BLaER1 (cell line): Measurements from ENCODE around the gene FKBP15.

Experiments
- H3K27ac ChIP-seq: shearing (Covaris generic); formaldehyde crosslinking; 2 replicates; pipeline ENCODE4 v1.8.1; 2022
- H3K27me3 ChIP-seq: shearing (Covaris generic); formaldehyde crosslinking; 2 replicates; pipeline ENCODE4 v1.8.1; 2022
- H3K36me3 ChIP-seq: shearing (Covaris generic); formaldehyde crosslinking; 2 replicates; pipeline ENCODE4 v1.8.1; 2022
- H3K4me1 ChIP-seq: shearing (Covaris generic); formaldehyde crosslinking; 2 replicates; pipeline ENCODE4 v1.8.1; 2022
- H3K4me2 ChIP-seq: shearing (Covaris generic); formaldehyde crosslinking; 2 replicates; pipeline ENCODE4 v1.8.1; 2022
- H3K4me3 ChIP-seq: shearing (Covaris generic); formaldehyde crosslinking; 2 replicates; pipeline ENCODE4 v1.8.1; 2022
- H3K9ac ChIP-seq: shearing (Covaris generic); formaldehyde crosslinking; 2 replicates; pipeline ENCODE4 v1.8.1; 2022
- H3K9me3 ChIP-seq: shearing (Covaris generic); formaldehyde crosslinking; 2 replicates; pipeline ENCODE4 v1.8.1; 2022
- H4K20me1 ChIP-seq: shearing (Covaris generic); formaldehyde crosslinking; 2 replicates; pipeline ENCODE4 v1.8.1; 2022
- Cebpa-rat ChIP-seq: shearing (Covaris generic); IDR thresholded peaks from 2 replicates; pipeline ENCODE4 v1.8.1; 2022

The FKBP15 gene

DNA sequence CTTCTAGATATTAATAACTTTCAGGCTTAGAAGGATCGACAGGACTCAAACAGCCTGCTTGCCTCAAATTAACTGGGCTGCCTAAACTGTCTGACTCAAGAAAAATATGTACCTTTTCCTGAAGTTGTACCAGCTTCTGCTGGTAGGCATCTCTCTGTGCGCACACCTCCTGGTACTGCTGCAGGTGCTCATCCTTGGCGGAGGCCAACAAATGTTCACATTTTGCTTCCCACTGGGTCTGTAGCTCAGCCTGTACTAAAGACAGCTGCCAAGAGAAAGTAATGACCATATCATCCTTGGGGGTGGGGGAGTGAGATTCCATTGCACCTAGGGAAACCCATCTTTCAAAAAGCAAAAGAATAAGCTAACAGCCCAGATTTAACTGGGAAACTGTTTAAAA lies 47.7 kb downstream of the FKBP15 start:
- Histone ChIP-seq H3K4me3 (no peak overlapping the region), H3K9me3 (no peaks in the 10 kb centered on the region; the same call in 1 of the 2 replicates), H3K27me3 (no peaks in the 10 kb centered on the region), H4K20me1 (no peaks in the 10 kb centered on the region), H3K27ac (no peak overlapping the region), H3K36me3 (peaks cover 96% of the 10 kb centered on the region), H3K9ac (no peak overlapping the region), H3K4me2 (no peak overlapping the region), H3K4me1 (no peaks in the 10 kb centered on the region)
- TF ChIP-seq Cebpa-rat = no peak

DNA sequence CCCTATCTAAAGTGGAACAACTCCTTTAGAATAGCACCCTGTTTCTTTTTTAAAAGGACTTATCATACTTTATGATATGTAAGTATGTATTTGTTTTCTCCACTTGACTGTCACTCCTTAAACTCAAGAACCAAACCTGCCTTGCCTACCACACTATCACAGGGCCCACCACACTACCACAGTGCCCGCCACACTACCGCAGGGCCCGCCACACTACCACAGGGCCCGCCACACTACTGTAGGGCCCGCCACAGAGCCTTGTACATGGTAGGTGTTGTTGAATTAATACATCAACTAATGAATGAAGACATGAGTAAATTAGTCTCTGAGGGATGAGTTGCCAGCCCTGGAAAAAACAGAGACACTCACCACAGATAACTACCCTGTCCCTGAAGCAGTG lies 52.3 kb downstream of the FKBP15 start:
- no peak overlapping the region for H3K4me3 ChIP-seq
- H3K4me2 ChIP-seq = no peak overlapping the region
- TF ChIP-seq Cebpa-rat = no peak
- H3K9ac ChIP-seq = no peak overlapping the region
- no peaks in the 10 kb centered on the region; the same call in 1 of the 2 replicates for H3K9me3 ChIP-seq
- H3K36me3 ChIP-seq = peaks cover 98% of the 10 kb centered on the region
- H3K4me1 ChIP-seq = no peaks in the 10 kb centered on the region
- H4K20me1 ChIP-seq = 0 out of 2 replicates have a peak, but pooled peaks cover 6% of the 10 kb centered on the region
- H3K27ac ChIP-seq = no peak overlapping the region
- H3K27me3 ChIP-seq = no peaks in the 10 kb centered on the region

DNA sequence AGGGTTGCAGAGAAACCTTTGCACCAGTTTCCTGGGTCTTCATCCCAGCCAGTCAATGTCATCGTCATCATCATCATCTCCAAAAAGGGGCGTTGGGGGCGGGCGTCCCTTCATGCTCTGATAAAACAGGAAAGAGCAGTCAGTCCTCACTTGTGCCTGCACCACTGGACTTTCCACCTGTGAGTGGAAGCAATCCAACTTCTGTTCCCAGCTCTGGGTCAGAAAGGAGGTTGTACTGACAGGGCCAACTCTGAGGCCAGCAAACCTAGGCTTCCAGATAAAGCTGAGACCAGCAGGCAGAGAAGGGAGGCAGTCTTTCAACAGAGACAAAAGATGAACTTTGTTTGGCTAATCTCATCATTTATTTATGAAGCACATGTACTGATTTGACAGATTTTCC lies 55.0 kb downstream of the FKBP15 start:
- Histone ChIP-seq H3K27me3 (no peaks in the 10 kb centered on the region), H3K4me1 (no peaks in the 10 kb centered on the region), H4K20me1 (0 out of 2 replicates have a peak, but pooled peaks cover 6% of the 10 kb centered on the region), H3K9me3 (no peaks in the 10 kb centered on the region), H3K27ac (no peak overlapping the region), H3K4me3 (no peak overlapping the region), H3K4me2 (no peak overlapping the region), H3K36me3 (peaks cover 99% of the 10 kb centered on the region), H3K9ac (no peak overlapping the region)
- no peak for TF ChIP-seq Cebpa-rat

DNA sequence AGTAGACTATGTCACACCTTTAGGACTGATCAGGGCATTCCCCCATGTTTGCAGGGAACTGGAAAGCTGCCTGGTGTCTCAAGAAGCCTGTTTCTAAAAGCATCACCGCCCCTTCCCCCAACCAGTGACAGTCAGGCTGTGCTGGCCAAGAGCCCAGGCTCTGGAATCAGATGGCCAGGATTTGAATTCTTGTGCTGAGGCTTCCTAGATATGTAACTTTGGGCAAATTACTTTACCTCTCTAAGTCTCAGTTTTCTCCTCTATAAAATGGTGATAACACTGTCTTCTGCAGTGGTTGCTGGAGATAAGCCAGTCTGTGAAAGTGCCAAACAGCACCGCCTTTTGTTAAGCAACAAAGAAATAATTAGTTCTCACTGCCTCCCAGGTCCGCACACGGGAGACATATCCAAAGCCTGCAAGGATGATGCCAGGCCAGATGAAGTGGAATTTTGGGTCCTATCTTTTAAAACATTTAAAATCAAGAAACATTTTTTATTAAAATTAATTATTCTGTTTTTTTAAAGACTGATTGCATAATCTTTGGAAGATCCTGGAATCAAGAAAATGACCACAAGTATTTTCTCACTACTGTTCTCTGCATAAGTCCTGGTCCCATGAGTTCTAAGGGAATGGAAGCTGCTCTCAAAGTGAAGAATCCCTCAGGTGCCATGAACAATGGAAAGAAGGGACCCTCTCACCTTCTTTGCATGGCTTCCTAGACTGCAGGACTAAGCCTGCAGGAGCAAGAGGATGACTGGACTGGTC lies 56.4 kb downstream of the FKBP15 start:
- Histone ChIP-seq H3K36me3 (peaks cover 98% of the 10 kb centered on the region), H3K27me3 (no peaks in the 10 kb centered on the region), H3K9me3 (no peaks in the 10 kb centered on the region), H3K27ac (no peak overlapping the region), H3K4me2 (no peak overlapping the region), H4K20me1 (0 out of 2 replicates have a peak, but pooled peaks cover 6% of the 10 kb centered on the region), H3K4me3 (no peak overlapping the region), H3K9ac (no peak overlapping the region), H3K4me1 (no peaks in the 10 kb centered on the region)
- TF ChIP-seq Cebpa-rat = no peak

DNA sequence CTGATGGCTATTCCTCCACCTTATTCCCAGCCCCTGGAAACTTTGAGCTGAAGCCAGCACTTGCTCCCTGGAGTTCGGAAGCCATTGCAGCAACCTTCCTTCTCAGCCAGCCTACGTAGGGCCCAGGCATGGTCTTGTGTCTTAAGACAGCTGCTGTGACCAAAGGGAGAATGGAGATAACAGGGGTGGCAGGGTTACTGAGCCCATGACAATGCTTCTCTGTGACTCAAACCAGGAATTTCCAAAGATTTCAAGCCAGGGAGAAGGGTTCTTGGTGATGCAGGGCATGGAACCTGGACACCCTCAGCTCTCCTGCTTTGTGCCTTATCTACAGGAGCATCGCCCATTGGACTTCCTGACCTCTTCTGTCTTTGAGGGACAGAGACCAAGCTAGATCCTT lies 58.1 kb downstream of the FKBP15 start:
- Histone ChIP-seq H3K36me3 (peaks cover 97% of the 10 kb centered on the region), H3K4me3 (no peak overlapping the region), H3K27me3 (no peaks in the 10 kb centered on the region), H3K9me3 (no peaks in the 10 kb centered on the region), H4K20me1 (0 out of 2 replicates have a peak, but pooled peaks cover 10% of the 10 kb centered on the region), H3K4me2 (no peak overlapping the region), H3K9ac (no peak overlapping the region), H3K4me1 (no peaks in the 10 kb centered on the region), H3K27ac (no peak overlapping the region)
- TF ChIP-seq Cebpa-rat = no peak

DNA sequence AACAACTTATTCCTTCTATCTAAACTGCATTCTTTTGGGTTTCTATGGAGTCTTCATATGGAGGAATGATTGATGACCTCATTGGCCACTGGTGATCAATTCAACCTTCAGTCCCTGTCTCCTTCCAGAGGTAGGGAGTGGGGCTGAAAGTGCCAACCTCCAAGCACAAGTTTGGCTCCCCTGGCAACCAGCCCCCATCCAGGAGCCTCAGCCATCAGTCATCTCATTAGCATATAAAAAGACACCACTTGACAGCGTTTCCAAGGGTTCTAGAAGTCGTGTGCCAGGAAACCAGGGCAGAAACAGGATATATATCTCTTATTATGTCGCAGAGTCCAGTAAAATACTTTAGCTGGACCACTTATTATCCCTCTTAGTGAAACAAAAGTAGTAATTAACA lies 60.5 kb downstream of the FKBP15 start:
- no peak overlapping the region for H3K27ac ChIP-seq
- peaks cover 10% of the 10 kb centered on the region; the same call in 1 of the 2 replicates for H4K20me1 ChIP-seq
- H3K9ac ChIP-seq = no peak overlapping the region
- H3K27me3 ChIP-seq = no peaks in the 10 kb centered on the region
- no peaks in the 10 kb centered on the region for H3K9me3 ChIP-seq
- no peak for TF ChIP-seq Cebpa-rat
- peaks cover 85% of the 10 kb centered on the region for H3K36me3 ChIP-seq
- no peak overlapping the region for H3K4me2 ChIP-seq
- peaks cover 11% of the 10 kb centered on the region for H3K4me1 ChIP-seq
- no peak overlapping the region for H3K4me3 ChIP-seq

DNA sequence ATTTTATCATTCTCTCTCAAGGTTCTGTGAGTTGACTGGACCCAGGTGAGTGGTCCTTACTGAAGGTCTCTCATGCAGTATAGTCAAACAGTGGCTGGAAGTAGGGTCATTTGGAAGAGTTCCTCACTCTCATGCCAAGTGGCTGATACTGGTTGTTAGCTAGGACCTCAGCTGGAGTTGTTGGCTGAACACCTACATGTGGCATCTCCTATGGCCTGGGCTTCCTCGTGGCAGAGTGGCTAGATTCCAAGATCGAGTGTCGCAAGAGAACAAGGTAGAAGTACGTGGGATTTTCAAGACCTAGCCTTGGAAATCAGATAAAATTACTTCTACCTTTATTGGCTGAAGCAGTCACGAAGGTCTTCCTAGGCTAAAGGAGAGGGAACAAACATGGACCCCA lies 62.6 kb downstream of the FKBP15 start:
- no peak for TF ChIP-seq Cebpa-rat
- H3K9me3 ChIP-seq = no peaks in the 10 kb centered on the region
- peaks cover 29% of the 10 kb centered on the region for H3K4me1 ChIP-seq
- no peak overlapping the region for H3K27ac ChIP-seq
- H3K36me3 ChIP-seq = peaks cover 63% of the 10 kb centered on the region
- H3K4me3 ChIP-seq = no peak overlapping the region
- H4K20me1 ChIP-seq = peaks cover 31% of the 10 kb centered on the region
- no peak overlapping the region for H3K9ac ChIP-seq
- no peak overlapping the region for H3K4me2 ChIP-seq
- H3K27me3 ChIP-seq = no peaks in the 10 kb centered on the region

DNA sequence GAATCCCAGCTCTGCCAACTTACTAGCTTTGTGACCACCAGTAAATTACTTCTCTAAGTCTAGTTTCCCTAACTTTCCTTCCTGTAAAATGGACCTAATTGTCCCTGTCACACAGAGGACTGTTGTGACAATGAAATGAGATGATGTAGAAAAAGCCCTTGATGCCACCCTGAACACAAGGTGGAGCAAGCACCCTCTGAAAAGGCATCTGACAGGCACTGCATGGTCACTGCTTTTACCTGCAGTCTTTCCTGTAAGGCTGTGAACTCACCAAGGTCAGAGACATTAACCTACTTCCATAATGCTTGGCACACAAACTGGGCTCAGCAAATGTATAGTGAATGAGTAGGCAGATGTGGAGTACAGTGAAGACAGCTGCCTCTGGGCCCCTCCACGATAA lies 64.2 kb downstream of the FKBP15 start:
- H3K27ac ChIP-seq = no peak overlapping the region
- TF ChIP-seq Cebpa-rat = no peak
- peaks cover 31% of the 10 kb centered on the region for H4K20me1 ChIP-seq
- peaks cover 1% of the 10 kb centered on the region; the same call in 1 of the 2 replicates for H3K27me3 ChIP-seq
- H3K36me3 ChIP-seq = peaks cover 49% of the 10 kb centered on the region
- no peak overlapping the region for H3K9ac ChIP-seq
- H3K4me1 ChIP-seq = peaks cover 36% of the 10 kb centered on the region
- H3K4me2 ChIP-seq = no peak overlapping the region
- H3K9me3 ChIP-seq = no peaks in the 10 kb centered on the region
- H3K4me3 ChIP-seq = no peak overlapping the region

DNA sequence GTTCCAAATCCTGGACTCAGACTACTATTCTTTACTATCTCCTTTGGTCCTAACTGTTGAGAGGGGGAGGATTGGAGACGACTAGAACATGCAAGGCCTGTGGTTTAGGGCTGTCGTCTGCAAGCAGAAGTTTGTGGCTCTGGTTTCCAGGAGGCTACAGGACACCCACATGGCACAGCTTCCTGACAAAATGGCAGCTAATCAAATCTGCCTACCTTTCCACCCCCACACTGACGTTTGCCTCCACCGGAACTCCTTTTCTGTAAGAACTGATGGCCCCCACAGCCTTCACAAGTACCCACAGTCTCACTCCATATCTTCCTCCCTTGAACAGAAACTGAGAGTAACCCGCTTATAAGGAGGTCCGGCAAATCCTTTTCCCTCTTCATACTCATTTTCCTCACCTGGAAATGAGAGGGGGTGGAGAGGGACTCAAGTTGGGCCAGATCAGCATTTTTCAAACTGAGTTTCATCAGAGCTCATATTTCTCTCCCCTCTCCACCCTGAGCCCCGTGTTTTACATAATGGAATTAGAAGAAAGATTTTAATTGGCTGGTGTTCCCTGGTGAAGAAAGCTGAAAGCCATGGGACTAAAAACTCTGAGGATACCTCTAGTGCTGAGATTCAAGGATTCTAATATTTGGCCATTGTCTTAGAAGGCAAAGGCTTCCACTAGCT lies 65.0 kb downstream of the FKBP15 start:
- no peak overlapping the region for H3K9ac ChIP-seq
- no peak overlapping the region for H3K4me3 ChIP-seq
- peaks cover 41% of the 10 kb centered on the region for H3K4me1 ChIP-seq
- peak overlapping the region; percentile 33 for H3K4me2 ChIP-seq
- H3K36me3 ChIP-seq = peaks cover 40% of the 10 kb centered on the region
- no peaks in the 10 kb centered on the region for H3K9me3 ChIP-seq
- TF ChIP-seq Cebpa-rat = no peak
- peaks cover 31% of the 10 kb centered on the region for H4K20me1 ChIP-seq
- no peak overlapping the region for H3K27ac ChIP-seq
- H3K27me3 ChIP-seq = peaks cover 4% of the 10 kb centered on the region; the same call in 1 of the 2 replicates

DNA sequence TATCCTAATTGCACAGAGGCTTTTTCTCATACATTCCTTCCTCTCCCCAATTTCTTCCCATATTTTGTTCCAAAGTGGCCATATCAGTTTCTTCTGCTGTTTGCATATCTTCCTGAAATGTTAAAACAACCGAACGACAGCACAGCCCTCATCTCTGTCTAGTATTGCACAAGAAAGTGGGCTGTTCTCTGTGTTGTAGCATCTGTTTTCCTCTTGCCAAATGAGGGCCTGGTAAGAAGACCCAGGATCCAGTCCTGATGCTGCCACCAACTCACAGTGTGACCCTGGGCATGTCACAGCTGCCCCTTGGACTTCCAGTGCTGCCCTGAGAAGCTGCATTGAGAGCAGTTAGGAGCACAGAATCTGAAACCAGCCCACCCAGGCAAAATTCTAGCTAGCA lies 66.1 kb downstream of the FKBP15 start:
- H3K9ac ChIP-seq = no peak overlapping the region
- H3K4me2 ChIP-seq = peak overlapping the region; percentile 44; the same call in 1 of the 2 replicates
- peaks cover 4% of the 10 kb centered on the region; the same call in 1 of the 2 replicates for H3K27me3 ChIP-seq
- H4K20me1 ChIP-seq = peaks cover 31% of the 10 kb centered on the region
- H3K4me1 ChIP-seq = peaks cover 47% of the 10 kb centered on the region
- H3K27ac ChIP-seq = no peak overlapping the region
- H3K9me3 ChIP-seq = no peaks in the 10 kb centered on the region
- no peak for TF ChIP-seq Cebpa-rat
- peaks cover 30% of the 10 kb centered on the region for H3K36me3 ChIP-seq
- no peak overlapping the region for H3K4me3 ChIP-seq
